DOHH2 (cell line): Measurements from ENCODE around the gene B4GALT2.

Source experiments
- H3F3A ChIP-seq: fragments of 200-600 bp; sonication (generic), shearing (Covaris generic); 2 replicates; pipeline ENCODE4 v1.6.0; 2016; ENCODE audit warnings: antibody characterized with exemption, mild to moderate bottlenecking; ENCODE audit not compliant: control insufficient read depth, insufficient read depth
- H3K27ac ChIP-seq: fragments of 200-600 bp; sonication (generic); 2 replicates; pipeline ENCODE4 v1.5.1; 2014; ENCODE audit warnings: low read depth, mild to moderate bottlenecking, low read length, moderate library complexity
- H3K27me3 ChIP-seq: fragments of 200-600 bp; sonication (generic); 2 replicates; pipeline ENCODE4 v1.6.1; 2014; ENCODE audit warnings: mild to moderate bottlenecking, low read length, mixed read lengths; ENCODE audit not compliant: control insufficient read depth
- H3K36me3 ChIP-seq: fragments of 200-600 bp; sonication (generic); 2 replicates; pipeline ENCODE4 v1.6.1; 2014; ENCODE audit warnings: mild to moderate bottlenecking, low read length, moderate library complexity, mixed read lengths; ENCODE audit not compliant: control insufficient read depth
- H3K4me1 ChIP-seq: fragments of 200-600 bp; sonication (generic); 2 replicates; pipeline ENCODE4 v1.6.1; 2014; ENCODE audit warnings: mild to moderate bottlenecking, low read length, mixed read lengths; ENCODE audit not compliant: control insufficient read depth
- H3K4me2 ChIP-seq: fragments of 200-600 bp; sonication (generic); 2 replicates; pipeline ENCODE4 v1.6.0; 2014; ENCODE audit warnings: mild to moderate bottlenecking, low read length, moderate library complexity
- H3K4me3 ChIP-seq: fragments of 200-600 bp; sonication (generic); 2 replicates; pipeline ENCODE4 v1.5.1; 2014; ENCODE audit warnings: mild to moderate bottlenecking, low read length, mixed read lengths
- H3K79me2 ChIP-seq: fragments of 200-600 bp; sonication (generic); 2 replicates; pipeline ENCODE4 v1.6.1; 2014; ENCODE audit warnings: mild to moderate bottlenecking, low read length, mixed read lengths; ENCODE audit not compliant: control insufficient read depth
- H3K9me2 ChIP-seq: fragments of 200-600 bp; sonication (generic); replicated peaks from 2 replicates; pipeline ENCODE4 v1.6.1; 2014; ENCODE audit warnings: mild to moderate bottlenecking, low read length, mixed read lengths; ENCODE audit not compliant: control insufficient read depth
- H3K9me3 ChIP-seq: fragments of 200-600 bp; sonication (generic); 2 replicates; pipeline ENCODE4 v1.6.1; 2014; ENCODE audit warnings: antibody characterized with exemption, low read length, mixed read lengths; ENCODE audit not compliant: control insufficient read depth, insufficient read depth
- H4K20me1 ChIP-seq: fragments of 200-600 bp; sonication (generic); 2 replicates; pipeline ENCODE4 v1.6.0; 2014; ENCODE audit warnings: low read depth, mild to moderate bottlenecking, antibody characterized with exemption, low read length, moderate library complexity; ENCODE audit not compliant: control insufficient read depth, insufficient read depth
- CTCF ChIP-seq: fragments of 200-600 bp; sonication (generic); IDR thresholded peaks from one replicate; pipeline ENCODE4 v1.5.1; 2014; ENCODE audit warnings: antibody characterized with exemption, mild to moderate bottlenecking, low read depth, low read length; ENCODE audit not compliant: poor library complexity, severe bottlenecking
- EZH2phosphoT487 ChIP-seq: fragments of 200-600 bp; sonication (generic); IDR thresholded peaks from 2 replicates; pipeline ENCODE4 v1.6.1; 2017; ENCODE audit warnings: borderline replicate concordance, mild to moderate bottlenecking, antibody characterized with exemption, low read length, moderate library complexity, mixed read lengths

Gene B4GALT2

DNA sequence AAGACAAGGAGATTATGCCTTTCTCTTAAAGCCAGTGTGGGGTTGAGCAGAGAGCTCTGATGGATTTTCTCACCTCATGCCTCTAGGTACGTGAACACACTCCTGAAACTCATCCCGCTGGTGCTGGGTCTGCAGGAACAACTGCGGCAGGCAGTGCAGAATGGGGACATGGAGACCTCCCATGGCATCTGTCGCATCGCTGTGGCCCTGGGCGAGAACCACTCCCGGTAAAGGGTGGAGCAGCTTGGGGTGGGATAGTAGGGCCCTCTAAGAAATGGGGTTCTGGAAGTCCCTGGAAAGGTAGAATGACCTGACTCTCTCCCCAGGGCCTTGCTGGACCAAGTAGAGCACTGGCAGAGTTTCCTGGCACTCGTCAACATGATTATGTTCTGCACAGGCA is 22.8 kb upstream of the B4GALT2 start:
- Histone ChIP-seq H3K79me2 (peaks cover 19% of the 10 kb centered on the region), H3K27ac (no peak overlapping the region), H3K9me3 (no peaks in the 10 kb centered on the region), H3K27me3 (no peaks in the 10 kb centered on the region), H3F3A (no peaks in the 10 kb centered on the region), H4K20me1 (no peaks in the 10 kb centered on the region), H3K36me3 (peaks cover 27% of the 10 kb centered on the region), H3K4me3 (no peak overlapping the region), H3K4me2 (no peak overlapping the region), H3K9me2 (no peaks in the 10 kb centered on the region), H3K4me1 (no peaks in the 10 kb centered on the region)
- TF ChIP-seq EZH2phosphoT487 (no peak), CTCF (no peak)

DNA sequence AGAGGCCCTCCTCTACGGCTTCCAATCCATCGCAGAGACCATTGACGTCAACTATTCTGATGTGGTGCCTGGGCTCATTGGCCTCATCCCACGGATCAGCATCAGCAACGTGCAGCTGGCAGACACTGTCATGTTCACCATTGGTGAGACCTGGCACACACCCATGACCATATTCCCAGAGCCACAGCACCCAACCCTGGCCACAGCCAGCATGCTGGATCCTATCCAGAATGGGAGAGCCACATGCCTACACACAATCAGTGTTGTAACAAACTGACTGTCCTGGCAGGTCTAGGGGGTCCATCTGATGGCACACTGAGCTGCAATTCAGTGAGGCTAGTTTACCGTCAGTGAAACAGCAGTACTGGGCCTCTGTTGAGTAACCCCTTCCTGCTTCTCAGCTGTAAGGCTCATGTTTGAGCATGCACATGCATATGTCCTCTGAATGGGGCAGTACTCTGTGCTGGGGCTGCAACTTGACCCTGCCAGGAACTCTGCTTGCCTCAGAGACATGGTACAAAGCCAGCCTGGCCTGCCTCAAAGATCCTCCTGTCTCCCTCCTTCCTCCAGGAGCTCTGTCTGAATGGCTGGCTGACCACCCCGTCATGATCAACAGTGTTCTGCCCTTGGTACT is 21.5 kb upstream of the B4GALT2 start:
- peaks cover 29% of the 10 kb centered on the region for H3K36me3 ChIP-seq
- no peaks in the 10 kb centered on the region for H3K9me2 ChIP-seq

GRCh38 chr1:43958351-43959255 is 20.4 kb upstream of the B4GALT2 start:
- Histone ChIP-seq H3K79me2 (peaks cover 5% of the 10 kb centered on the region; the same call in 1 of the 2 replicates), H3K9me2 (no peaks in the 10 kb centered on the region), H4K20me1 (no peaks in the 10 kb centered on the region), H3K36me3 (peaks cover 29% of the 10 kb centered on the region), H3K9me3 (no peaks in the 10 kb centered on the region), H3F3A (no peaks in the 10 kb centered on the region), H3K4me1 (no peaks in the 10 kb centered on the region), H3K27ac (no peak overlapping the region), H3K4me2 (no peak overlapping the region), H3K27me3 (no peaks in the 10 kb centered on the region), H3K4me3 (no peak overlapping the region)
- TF ChIP-seq CTCF (no peak), EZH2phosphoT487 (no peak)

More for the DNA sequence above, 21.5 kb upstream of the B4GALT2 start:
- Histone ChIP-seq H3F3A (no peaks in the 10 kb centered on the region), H3K27me3 (no peaks in the 10 kb centered on the region), H3K9me3 (no peaks in the 10 kb centered on the region), H3K4me2 (no peak overlapping the region), H4K20me1 (no peaks in the 10 kb centered on the region), H3K27ac (no peak overlapping the region), H3K4me3 (no peak overlapping the region), H3K79me2 (peaks cover 12% of the 10 kb centered on the region), H3K4me1 (no peaks in the 10 kb centered on the region)
- TF ChIP-seq CTCF: no peak
- TF ChIP-seq EZH2phosphoT487: no peak
